Loucy (cell line): ENCODE data around the gene DMBX1.

Experiments used
- EZH2phosphoT487 ChIP-seq: fragments of 200-600 bp; IDR thresholded peaks from 2 replicates; pipeline ENCODE4 v1.6.1; 2018; ENCODE audit warnings: antibody characterized with exemption, mild to moderate bottlenecking, moderate library complexity, borderline replicate concordance
- TF ChIP-seq, protein P1 (sequence below): fragments of 200-600 bp; sonication (generic); conservative IDR thresholded peaks from 2 replicates; pipeline ENCODE4 v1.5.1; 2014; ENCODE audit warnings: mild to moderate bottlenecking, antibody characterized with exemption, low read length

- TF ChIP-seq, protein P1, sequence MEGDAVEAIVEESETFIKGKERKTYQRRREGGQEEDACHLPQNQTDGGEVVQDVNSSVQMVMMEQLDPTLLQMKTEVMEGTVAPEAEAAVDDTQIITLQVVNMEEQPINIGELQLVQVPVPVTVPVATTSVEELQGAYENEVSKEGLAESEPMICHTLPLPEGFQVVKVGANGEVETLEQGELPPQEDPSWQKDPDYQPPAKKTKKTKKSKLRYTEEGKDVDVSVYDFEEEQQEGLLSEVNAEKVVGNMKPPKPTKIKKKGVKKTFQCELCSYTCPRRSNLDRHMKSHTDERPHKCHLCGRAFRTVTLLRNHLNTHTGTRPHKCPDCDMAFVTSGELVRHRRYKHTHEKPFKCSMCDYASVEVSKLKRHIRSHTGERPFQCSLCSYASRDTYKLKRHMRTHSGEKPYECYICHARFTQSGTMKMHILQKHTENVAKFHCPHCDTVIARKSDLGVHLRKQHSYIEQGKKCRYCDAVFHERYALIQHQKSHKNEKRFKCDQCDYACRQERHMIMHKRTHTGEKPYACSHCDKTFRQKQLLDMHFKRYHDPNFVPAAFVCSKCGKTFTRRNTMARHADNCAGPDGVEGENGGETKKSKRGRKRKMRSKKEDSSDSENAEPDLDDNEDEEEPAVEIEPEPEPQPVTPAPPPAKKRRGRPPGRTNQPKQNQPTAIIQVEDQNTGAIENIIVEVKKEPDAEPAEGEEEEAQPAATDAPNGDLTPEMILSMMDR = no peak
- no peak for TF ChIP-seq EZH2phosphoT487
Observed at GRCh38 chr1:46476673-46477072, 13.0 kb upstream of the DMBX1 start.
